SIG-M5 (cell line): ENCODE results near the gene PROM2.

Experiments used
- DNase-seq: peaks from one replicate; lab custom pipeline; 2025; lab: John Stamatoyannopoulos, UW

Gene PROM2

DNA sequence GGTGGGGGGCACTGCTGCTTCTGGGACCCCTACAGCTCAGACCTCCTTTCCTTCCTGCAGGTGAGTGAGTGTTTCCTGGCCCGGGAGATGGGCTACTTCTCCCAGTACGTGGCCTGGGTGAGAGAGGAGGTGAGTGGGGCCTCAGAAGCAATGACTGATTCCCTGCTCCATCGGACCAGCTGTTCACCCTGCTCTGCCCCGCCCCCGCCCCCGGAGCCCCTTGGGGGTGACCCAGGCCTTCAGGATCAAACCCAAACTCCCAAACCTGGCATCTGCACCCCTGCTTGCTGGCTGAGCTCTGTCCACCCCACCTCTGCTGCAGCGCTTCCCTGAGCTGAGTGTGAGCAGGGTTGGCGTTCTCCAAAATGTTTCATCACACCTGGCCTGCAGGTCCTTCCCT, 13.1 kb downstream of the PROM2 start:
- DNase-seq, result no peak

DNA sequence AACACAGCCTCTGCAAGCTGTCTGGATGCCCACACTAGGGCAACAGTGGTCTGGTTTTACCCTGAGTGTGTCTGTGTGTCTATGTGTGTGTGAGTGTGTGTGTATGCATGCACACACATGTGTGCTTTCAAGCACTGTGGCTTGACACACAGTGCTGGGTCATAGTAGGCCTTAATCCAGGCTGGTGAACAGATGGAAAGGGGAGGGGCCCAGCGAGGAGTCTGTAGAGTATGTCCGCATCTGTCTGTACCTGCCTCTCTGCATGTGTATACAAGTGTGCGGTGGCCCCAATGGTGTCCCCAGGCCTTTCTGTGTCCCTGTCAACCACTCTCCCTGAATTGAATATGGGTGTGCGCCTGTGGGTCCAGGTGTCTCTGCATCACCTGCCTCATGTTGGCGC, 13.6 kb downstream of the PROM2 start:
- DNase-seq, result no peak

DNA sequence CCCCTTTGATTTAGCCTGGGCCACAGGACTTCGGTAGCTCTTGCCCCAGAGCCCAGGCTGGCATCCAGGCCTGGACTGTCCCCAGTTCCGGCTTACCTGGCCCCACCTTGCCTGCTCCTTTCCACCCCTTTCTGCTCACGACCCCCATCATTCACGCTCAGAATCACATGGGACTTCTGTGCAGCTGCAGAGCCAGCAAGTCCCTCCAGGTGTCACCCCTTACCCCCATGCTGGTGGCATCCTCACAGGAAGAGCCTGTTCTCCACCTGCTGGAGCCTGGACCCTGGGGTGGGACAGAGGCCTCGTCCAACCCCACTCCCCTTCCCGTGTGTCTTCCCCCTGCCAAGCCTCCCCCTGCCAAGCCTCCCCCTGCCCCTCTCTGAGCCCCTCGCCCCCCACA, 15.0 kb downstream of the PROM2 start:
- DNase-seq, result no peak

DNA sequence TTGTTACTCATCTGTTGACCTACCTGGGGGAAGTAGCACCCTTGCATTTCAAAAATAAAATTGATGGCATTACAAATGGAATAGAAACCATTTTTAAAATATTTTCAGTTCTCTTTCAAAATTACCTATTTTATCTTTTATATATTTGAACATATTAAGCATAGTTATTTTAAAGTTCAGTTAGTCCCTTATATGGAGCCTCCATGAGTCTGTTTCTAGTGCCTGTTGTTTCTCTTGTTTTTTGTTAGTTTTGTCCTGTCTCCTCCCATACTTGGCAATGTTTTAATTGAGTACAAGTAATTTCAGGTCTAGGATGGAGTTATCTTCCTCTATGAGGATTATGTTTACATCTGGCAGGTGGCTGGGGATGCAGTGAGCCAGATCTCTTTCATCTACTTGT, 17.0 kb downstream of the PROM2 start:
- no peak for DNase-seq

DNA sequence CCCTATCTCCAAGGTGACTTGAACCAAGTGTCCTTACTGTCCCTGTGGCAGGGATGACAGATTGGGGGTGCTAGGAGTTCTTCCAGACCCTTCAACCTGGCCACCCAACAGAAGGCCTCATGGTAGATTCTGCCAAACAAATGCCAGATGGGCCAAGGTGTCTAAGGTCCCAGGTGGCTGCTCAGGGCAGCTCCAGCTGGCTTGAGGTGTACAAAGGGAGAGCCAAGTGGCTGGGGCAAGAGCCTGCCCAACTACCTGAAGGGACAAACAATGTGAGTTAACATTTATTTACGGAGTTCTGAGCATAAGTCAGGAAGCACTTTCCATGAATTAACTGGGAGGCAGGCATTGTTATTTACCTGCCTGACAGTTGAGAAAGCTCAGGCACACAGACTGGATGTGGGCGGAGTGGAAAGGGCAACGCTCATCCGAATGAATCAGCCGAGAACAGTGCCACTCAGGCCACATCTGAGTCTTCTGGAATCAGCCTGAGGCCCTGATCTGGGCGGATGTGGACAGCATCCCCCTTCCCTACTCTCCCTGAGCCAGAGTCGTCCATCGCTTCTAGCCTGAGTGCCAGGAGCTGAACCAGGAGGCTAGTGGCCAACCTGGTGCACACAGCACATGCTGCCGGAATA, 18.5 kb downstream of the PROM2 start:
- no peak for DNase-seq

DNA sequence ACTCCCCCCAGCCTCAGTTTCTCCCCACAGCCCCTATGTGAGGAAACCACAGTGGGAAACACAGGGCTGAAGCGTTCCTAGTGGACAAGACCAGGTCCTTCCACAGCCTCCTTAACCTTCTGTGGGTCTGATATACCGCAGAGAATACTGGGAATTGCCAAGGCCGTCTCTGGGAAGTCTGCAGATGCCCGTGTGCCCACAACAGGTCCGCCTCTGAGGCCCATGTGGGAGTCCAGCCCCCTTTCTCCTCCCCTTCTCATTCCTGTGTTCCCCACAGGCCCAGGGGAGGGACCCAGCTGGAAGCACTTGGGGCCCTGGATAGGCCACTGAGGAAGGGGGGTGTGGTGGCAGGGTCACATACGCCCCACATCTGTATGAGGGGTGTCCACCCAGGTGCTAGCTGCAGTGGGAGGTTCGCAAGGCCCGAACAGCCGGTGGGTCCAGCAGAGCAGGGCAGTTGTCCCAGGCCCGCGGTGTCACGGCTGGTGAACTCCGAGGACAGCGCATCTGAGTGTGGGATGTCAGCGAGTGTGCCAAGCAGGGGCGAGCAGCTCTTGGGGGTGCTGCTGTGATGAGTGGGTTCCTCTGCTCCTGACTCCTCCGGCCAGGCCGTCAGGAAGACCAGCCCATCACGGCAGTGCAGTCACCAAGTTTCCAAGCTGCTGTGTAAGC, 20.5 kb downstream of the PROM2 start:
- no peak for DNase-seq

DNA sequence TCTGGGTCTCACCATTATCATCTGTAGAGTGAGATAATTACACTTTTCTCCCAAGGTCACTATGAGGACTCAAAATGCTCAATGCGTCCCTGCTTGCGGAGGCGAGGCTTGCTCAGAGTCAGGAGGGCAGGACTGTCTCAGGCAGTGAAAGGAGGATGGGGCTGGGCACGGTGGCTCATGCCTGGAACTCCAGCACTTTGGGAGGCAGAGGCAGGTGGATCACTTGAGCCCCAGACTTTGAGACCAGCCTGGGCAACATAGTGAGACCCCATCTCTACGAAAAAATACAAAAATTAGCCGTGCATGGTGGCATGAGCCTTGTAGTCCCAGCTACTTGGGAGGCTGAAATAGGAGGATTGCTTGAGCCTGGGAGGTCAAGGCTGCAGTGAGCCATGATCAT, 21.1 kb downstream of the PROM2 start:
- DNase-seq, result no peak

DNA sequence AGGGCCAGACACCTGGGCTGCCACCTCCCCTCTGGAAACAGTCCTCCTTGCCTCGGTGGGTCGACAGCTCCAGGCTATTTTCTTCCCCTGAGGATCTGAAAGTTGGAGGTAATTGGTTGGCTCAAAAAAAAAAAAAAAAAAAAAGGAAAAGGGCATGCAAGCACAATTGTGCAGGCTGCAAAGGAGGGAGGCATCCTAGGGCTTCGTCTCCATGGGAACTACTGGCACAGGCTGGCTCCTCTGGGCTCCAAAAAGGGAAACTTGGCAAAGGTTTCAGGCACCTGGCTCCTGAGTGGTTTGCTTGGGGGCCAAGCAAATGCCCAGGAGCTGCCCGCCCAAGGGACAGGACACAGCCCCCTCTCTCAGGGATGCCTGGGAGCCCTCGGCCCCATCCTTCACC, 21.8 kb downstream of the PROM2 start:
- no peak for DNase-seq

DNA sequence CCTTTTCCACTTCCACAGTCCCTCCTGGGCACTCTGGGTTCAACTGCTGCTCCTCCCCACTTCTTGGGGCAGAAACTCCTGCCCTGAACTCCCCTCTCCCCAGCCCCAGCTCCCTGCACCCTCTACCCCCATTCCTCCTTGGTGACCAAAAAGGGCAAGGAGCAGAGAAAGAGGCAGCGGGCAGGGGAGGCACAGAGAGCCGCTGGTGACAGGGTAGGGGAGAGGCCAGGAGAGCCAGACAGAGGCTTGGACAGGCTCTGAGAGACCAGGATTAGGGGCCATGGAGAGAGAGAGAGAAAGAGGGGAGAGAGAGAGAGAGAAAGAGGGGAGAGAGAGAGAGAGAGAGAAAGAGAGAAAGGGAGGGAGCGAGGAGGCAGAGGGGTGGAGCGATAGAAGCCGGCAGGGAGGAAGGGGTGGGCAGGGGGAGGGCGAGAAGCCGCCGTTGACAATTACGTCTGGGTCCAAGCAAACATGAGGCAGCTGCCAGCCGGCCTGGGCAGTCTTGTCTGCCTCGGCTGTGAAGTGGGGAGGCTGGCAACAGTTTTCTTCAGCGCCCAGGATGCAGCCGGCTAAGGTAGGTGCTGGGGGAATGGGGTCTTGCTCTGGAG, 22.7 kb downstream of the PROM2 start, which contains the start of gene KCNIP3:
Gene KCNIP3 (plus strand): TSS at position 468 of the 608 bp plus-strand sequence. CDS start 92 bp downstream, at position 560.
- DNase-seq, result no peak

DNA sequence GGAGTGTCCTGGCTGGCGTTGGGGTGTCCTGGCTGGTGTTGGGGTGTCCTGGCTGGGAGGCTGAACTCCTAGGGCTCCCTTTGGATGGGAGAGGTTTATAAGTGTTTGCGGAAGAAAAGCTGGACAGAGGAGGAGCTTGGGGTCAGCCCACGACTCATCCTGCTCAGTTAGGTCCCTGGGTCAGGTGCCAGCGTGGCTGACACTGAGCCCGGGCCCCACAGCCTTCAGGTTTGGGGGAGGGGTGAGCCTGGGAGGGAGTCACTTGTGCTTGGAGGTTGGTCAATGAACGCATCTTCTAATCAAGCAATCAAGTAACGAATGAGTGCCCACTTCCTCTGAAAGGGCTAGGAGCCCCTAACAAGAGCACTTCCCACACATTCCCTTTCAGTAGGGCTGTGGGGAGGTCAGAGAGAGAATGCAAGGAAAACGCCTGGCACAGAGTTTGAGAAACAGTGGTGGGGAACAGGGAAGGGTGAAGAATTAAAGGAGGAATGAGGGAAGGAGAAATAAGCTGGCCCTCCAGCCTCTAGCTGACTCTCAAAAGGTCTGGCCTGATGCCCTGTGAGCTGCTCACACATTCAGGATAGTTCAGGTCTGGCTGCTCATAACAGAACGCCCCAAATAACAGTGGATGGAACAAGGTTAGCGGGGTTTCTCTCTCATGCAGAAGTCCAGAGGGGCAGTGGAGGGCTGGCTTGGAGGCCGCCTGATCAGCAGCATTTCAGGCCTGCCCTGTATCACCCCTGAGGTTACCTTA, 23.6 kb downstream of the PROM2 start:
- no peak for DNase-seq

DNA sequence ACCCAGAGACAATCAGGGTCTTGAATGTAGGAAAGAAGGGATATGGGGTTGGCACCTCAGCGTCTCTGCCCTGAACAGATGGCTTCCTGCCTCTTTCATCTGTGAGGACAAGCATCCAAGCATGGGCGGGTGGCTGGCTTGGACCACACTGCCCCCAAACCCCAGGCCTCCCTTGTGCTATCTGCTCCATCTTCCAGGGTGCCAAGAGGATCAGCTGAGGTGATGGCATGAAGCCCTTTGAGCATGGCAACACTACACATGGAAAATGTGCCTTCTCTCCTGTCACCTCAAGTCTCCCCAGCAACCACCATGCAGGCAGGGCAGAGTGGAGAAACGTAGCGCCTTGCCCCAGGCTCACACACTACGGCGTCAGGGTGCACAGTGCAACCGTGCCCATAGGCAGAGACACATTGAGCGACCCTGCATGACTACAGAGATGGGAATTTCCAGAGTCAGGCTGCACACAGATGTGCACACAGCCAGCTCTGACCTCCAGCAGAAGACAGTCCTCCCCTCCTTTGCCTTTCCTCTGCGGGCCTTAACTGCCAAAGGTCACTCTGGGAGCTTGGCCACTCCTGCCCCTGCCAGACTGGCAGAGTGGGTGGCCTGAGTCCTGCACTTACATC, 24.4 kb downstream of the PROM2 start:
- no peak for DNase-seq

DNA sequence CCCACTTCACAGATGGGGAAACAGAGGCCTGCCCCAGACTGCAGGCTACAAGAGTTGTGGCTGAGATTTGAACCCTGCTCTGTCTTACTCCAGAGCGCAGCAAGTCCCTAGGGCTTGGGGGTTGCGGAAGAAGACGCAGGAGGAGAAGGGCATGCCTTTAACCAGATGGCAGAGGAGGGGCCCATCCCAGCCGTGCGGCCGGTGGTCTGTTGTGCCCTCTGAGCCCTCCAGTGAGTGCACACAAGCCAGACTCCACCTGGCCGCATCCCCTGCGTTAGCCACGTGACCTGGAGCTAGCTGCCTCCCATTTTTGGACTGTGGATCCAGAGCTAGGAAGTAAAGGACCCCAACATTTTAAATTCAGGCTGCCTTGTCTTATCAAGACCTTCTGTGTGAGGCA, 25.7 kb downstream of the PROM2 start:
- DNase-seq, result no peak

DNA sequence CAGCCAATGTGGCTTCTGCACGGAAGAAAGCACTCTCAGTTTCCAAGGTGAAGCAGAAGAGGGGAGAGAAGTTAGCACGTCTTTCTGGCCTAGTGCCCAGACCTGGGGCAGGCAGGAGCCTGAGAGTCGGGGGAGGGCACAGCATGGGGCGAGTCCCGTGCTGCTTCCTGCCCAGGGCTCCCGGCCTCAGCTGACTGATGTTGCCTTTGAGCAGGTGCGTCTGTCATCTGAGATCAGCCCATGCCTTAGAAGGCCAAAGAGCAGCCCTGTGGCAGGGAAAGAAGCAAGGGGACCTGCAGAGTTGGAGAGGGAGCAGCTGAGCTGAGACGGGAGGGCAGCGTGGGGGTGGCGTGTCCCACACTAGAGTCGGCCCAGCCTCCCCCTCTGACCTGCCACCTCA, 26.2 kb downstream of the PROM2 start:
- DNase-seq, result no peak

DNA sequence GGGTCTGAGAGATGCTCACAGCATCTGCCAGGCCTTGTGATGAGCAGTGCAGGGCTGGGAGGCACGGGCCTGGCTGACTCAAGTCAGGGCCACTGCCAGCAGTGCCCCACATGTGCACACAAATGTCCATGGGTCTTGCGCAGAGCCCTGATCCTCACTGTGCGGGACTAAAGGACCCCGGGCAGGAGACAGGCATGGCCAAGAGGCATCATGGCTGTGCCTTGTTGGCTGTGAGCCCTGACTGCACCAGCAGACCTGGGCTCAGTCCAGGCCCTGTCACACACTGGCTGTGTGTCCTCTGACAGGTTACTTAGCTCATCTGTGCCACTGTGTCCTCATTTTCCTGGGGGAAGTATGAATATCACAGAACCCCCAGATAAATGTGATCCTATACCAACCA, 26.9 kb downstream of the PROM2 start:
- DNase-seq, result no peak

DNA sequence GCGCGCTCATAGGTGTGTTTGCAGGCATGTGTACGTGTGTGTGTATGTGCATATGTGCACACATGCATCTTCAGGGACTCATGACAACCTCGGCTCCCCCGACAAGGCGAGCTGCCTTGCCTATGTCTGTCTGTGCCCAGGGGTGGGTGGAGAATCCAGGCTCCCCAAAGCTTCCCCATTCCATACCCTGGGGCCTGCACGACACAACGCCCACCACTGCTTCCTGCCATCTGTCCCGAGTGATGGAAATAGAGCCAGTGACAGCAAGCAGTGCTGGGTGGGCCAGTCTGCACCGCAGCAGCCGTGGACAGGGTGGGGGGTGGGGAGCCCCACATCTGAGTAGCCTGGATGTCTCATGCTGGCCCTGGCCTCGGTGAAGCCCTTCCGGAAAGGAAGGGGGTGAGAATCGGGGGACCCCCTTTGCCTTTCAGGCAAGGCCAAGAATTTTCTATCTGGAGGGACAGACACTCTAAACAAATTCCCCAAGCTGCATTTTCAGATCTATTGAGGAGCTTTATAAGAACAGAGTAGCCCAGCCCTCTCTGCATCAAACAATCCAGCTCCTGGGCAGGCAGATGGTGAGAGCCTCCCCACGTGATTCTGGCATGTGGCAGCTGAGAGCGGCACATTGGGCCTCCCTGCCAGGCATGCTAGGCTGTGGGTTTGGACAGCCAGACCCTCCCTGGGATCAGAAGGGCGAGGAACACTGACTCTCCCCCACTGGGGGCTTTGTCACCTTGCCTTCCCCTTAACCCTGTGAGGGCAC, 27.8 kb downstream of the PROM2 start:
- no peak for DNase-seq

DNA sequence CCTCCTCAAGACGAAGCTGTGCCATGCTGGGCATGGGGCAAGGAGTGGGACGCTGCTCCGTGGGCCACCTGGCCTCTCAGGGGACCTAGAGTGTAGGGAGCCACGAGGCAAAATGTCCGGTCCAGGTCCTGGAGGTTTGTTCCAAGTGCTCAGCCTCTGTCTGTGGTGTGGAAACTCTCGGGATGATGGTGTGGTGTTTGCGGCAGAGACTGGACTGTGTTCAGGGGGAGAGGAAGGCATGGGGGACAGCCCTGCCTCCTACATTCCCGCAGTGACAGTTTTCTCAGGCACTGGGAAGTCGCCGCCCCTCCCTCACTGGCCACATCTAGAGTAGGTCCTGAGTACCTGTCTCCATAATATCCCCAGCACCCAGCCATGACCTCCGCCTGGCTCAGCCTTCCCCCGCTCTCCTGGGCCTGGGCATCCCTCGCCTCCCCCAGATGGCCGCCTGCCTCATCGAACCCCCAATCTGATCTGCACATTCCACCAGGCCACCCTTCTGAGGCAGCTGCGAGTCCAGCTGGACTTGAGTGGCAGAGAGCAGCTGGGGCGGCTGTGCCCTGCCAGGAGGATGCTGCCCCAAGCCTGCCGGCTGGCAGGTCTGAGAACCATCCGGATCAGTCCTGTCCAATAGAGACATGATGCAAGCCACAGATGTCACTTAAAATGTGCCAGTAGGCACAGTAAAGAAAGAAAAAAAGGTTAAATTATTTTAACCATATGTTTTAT, 29.1 kb downstream of the PROM2 start:
- no peak for DNase-seq

DNA sequence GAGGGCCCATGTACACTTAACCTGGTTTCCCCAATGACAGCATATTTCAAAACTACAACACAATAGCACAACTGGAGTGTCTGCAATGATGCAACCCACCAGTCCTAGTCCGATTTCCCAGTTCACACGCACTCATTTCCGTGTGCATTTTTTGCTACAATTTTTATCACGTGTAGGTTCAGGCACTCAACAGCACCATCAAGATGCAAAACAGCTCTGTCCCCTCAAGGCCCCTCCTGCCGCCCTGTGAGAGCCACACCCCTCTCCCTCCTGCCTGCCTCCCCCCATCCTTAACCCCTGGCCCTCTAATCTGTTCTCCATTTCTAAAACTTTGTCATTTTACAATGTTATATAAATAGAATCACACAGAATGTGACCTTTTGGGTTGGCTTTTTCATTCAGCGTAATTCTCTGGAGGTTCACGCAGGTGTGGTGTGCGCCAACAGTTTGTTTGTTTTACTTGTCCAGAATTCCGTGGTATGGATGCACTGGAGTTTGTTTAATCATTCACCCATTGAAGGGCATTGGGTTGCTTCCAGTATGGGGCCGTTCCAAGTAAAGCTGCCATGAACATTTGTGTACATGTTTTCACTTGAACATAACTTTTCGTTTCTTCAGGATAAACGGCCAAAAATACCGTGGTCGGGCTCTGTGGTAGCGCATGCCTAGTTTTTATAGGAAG, 31.3 kb downstream of the PROM2 start:
- no peak for DNase-seq

DNA sequence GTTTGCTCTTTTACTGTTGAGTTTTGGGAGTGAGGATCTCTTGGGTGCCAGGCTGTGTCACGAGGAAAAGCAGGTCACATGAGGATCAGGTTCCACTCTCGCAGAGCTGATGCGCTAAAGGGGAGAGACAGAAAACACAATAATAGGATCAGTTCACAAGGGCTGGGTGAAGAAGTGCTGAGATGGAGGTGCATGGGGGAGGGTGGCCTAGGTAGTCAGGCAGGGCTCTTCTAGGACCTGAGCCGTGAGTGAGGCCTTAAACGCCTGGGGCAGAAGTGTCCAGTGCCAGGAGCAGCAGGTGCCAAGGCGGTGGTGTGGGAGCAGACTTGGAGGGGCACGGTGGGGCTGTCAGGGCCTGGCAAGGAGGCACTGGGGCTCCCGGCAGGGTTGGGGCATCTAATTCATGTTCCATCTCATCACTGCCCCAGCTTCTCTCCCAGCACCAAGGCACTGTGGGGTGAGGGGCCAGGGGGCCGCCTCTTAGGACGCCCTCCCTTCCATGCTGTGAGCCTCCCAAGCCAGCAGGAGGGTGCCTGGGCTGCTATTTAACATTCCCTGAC, 32.2 kb downstream of the PROM2 start:
- no peak for DNase-seq

DNA sequence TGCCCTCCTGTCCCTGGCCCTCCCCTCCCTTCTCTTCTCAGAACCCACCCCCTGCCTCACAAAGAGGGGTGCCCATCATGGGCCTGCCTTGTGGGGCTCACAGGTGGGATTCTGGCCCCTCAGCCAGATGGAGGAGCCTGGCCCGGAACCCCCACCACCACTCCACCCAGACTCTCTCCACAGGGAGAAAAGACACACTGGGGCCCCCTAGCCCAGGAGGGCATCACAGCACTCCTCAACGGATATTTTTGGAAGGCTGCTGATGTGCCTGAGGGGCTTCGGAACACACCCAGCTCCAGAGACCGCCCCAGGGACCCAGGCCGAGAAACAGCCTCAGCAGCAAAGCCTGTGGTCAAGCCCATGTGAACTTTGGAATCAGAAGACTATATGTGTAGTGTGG, 32.8 kb downstream of the PROM2 start:
- no peak for DNase-seq

DNA sequence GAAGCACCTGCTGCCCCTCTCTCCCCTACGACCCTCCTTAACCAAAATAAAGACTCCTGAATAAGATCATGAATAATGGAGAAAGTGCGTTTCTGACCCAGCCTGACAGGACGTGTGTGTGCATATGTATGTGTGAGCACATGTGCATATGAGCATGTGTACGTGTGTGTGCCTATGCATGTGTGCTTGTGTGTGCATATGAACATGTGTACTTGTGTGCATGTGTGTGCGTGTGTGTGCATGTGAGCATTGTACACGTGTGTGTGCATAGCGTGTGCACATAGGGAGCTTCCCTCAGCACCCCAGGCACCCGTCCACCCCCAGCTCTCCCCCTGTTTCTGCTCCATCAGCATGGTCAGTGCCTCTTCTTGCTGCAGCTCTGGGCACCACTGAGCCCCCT, 33.6 kb downstream of the PROM2 start:
- DNase-seq, result no peak
